A204.1 (cell line): ENCODE measurements around the gene TPRG1L.

ENCODE experiments used
- FAIRE-seq: peaks from 2 replicates; lab custom pipeline; 2012; peaks lifted over from hg19 to GRCh38; lab: Jason Lieb, UNC

Gene TPRG1L

DNA sequence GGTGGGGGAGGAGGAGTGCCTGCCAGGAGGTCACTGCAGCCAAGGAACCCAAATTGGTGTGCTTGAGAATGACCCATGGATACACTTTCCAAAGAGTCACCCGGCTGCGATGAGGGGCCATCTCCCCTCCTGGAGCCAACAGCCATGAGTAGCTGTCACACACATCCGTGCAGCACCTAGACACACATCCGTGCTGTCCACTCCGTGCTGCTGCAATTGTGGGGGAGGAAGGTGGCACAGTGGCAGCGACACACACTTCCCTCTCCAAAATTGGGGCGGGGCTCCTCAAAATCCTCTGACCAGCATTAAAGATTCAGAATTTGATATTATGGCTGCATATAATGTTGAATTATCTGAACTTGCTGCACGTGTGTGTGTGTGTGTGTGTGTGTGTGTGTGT lies 43.3 kb downstream of the TPRG1L start:
- no peak for FAIRE-seq

DNA sequence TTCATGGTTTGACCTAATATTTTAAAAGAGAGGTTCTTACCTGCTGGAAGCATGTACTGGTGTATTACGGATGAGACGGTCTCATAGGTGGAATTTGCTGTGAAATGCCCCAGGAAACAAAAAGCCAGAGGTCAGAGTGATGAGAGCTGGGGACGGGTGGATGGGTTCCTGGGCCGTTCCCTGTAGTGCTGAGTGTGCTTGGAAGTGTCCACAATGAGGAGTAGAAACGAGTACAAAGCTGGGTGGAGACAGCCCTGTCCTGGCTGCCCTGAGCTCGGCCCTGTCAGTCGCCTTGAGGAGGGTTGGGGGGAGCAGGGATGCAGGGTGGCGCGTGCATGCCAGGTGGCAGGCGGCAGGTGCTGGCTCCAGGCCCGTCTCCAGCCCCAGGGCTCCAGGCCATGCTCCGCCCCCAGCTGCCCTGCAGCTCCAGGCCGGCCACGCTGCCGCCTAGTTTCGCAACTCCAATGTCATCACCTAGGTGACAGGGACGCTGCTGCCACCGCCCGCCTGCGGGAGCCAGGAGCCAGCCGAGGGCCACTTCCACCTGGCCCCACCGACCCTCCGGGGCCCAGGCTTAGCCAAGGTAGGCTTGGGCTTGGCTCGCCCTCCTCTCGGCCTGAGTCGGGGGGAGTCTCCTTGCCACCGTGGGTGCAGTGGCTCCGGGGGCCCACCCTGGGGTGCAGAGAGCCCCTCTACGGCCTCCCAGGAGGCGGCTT lies 43.9 kb downstream of the TPRG1L start:
- no peak for FAIRE-seq

DNA sequence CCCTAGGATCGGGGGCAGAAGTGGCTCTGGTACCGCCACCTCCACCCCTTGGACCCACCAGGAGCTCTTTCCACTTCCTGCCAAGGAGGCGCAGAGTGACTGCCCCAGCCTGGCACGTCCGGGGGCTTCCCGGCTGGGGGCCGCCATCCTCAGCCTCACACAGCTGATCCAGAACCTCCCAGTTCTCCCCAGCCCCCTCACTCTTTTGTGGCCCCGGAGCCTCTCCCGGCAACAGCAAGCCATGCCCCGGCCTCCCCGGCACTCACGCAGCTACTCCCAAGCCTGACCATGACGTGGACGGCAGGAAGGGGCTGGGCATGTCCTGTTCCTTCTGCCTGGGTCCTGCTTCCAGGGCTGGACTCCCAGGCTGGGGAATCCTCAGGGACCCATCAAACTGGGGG lies 44.6 kb downstream of the TPRG1L start:
- no peak for FAIRE-seq

DNA sequence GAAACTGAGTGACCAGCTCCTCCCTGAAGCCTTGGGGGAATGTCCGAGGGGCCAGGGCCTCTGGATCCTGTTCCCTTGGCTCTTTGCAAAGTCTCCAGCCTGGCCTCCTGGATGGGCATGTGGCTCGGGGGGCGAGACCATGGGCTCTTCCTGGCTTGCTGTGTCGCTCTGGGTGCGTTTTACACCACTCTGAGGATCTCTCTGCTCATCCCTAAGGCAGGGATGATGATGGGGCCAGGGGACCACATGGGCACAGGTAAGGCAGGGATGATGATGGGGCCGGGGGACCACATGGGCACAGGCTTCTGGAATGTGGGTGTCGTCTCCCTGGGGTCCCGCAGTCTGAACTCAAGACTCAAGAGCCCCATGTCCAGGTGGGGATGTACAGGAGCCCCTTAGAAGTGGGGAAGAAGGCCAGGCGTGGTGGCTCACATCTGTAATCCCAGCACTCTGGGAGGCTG lies 45.2 kb downstream of the TPRG1L start:
- FAIRE-seq, result no peak

DNA sequence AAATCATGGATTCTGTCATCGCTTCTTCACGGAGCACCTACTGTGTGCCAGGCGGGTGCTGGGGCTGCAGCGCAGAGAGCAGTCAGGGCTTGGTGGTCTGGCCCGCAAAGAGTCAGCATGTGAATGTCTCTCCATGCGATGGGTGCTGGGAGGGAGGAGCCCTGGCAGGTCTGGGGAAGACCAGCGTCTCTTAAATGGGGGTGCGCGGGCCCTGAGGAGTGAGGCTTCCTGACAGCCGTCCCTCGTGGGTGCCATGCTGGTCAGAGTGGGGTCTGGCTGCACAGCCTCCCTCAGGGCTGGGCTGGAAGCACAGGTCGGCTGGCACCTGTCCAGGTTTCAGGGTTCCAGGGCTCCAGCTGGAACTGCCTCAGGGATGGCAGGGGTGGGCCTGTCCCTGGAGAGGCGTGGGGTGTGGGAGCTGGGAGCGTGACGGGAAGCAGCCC lies 46.0 kb downstream of the TPRG1L start:
- no peak for FAIRE-seq

DNA sequence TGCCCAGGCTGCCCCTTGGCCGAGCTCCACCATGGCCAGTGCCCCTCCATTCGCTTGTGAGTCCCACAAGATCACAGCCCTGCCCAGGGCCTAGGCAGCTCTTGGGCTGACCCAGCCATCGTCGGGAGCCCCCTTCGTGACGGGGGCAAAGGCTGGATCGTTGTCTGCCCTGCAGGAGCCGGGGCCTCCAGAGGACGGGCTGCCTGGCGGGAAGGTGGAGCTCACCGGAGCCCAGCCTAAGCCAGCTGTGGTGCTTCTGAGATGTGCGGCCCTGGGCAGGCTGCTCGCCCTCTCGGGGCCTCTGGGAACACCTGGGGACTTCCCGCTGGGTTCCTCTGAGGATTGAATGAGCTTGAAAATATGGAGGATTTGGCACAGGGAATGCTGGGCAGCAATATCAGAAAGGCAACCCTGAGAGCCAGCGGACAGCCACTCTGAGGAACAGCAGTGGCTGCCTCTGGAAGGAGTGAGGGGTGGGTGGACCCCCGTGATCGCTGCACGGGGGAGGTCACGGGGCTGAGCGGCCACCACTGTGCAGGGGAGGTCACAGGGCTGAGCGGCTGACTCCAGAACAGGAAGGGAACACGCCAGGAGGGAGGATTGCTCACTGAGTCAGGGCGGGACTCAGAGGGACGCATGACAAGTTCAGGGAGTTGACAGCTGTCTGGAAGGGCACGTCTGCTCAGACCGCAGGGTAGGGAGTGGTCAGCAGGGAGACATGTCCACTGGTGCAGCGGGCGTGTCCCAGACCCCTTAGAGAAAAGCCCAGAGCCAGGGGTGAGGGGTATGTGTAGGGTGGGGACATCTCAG lies 46.8 kb downstream of the TPRG1L start:
- no peak for FAIRE-seq

DNA sequence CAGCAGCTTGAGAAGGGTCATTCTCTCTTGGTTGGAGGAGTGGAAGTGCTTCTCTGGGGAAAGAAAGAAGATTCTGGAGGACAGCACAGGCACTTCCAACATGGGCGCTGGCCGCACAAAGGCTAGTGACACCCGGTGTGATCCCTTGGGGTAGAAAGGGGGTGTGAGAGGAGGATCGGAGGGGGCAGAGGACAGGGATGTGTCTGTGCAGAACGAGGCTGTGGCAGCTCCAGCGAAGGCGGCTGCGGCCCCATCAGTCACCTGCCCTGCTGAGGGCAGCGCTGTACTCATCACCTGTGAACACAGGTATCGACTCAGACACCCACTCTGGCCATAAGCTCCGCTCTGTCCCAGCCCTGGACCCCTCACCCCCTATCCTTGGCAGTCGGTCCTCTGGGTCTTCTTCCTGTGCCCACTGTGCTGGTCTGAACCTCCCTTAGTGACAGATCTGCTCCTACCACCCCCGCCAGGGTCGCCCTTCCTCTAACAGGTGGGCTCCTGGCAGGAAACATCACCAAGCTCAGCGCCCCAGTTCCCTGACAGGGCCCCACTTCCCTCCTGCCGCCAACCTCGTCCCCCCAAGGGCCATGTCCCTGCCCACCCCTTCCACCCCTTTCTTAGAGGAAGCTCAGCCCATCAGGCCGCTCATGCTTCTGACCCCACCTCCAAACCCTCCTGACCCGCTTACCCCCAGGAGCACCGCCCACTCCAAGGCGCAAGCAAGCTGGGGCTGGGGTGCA lies 47.6 kb downstream of the TPRG1L start:
- FAIRE-seq, result no peak

DNA sequence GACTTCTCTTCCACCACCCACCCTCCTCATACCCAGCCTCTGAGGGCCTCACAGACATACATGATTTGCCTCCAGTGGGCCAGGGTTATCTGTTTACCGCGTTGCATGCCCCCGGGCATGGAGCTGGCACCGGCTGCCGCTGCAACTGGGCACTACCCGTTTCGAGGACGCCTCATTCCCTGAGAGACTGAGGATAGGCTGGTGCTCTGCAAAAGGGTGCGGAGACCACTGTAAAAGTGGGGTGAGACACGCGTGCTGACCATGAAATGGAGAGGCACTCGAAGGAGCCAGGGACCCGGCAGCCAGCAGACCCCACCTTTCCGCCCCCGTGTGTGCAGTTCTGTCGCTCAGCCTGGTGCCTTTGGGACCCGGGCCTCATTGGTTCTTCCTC lies 48.2 kb downstream of the TPRG1L start:
- no peak for FAIRE-seq

DNA sequence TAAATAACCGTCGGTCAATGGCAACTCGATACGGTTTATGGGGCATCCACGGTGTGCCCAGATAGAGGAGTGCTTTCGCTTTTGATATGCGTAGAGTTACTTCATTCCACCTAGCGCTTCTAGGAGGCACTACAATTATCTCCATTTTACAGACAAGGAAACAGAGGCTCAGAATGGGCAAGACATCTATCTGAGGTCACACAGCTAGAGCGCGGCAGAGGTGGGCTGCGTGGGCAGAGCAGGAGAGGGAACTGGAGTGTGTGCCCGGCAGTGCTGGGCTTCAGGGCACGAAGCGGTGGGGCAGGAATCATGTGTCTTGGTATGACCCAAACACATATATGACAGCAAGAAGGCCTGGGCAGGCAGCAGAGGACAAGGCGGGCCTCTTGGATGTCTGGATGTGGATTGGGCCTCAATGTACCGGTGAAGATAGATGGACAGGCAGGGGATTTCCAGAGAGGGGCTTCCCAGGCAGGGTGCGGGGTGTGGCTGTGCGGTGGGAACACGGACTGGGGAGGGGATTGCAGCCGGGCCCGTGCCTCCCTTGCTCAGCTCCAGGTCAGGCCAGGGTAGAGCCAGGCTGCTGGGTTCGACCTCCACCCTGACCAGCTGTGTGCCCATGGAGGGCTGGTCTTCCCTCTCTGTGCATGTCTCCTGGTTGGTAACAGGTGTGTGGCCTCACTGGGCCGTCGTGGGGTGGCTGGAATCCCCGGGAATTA lies 48.7 kb downstream of the TPRG1L start:
- no peak for FAIRE-seq

DNA sequence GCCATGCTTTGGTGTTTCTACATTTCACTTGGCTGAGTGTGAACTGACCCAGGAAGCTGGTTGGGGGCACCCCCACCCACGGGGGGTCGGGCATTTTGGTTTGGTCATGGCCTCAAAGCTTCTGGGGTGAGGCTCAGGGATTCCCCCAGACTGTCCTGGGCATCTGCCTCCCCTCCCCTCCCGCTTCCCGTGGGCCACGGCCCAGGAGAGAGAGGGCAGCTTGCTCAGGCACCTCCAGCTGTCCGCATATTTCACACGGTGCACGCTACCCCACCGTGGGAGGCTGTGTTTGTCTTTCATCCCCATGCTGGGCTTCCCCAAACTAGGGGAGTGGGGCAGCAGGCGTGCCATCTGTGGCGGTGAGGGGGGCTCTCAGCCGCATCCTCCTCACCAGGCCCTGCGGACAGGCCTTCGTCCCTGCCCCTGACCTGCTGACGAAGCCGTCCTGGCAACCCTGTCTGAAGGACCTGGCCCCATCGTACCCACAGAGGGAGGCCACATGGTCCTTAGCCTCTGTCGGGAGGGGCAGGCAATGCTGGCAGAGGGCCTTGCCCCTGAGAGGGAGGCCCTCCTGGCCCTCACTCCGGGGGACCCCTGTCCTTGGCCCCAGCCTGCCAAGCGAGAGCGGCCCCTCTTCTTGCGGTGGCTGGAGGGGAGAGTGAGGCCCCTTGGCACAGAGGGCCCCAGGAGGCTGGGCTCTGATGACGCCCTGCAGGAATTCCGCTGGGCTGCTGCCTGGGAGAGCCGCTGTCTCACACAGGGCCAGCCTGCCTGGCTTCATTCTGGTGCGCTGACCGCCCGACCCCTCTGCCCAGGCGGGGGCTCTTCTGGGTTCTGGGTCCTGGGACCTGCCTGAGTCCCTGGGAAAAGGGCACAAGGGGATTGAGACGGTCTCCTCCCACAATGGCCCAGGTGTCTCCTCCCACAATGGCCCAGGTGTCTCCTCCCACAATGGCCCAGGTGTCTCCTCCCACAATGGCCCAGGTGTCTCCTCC lies 49.6 kb downstream of the TPRG1L start:
- FAIRE-seq, result no peak

DNA sequence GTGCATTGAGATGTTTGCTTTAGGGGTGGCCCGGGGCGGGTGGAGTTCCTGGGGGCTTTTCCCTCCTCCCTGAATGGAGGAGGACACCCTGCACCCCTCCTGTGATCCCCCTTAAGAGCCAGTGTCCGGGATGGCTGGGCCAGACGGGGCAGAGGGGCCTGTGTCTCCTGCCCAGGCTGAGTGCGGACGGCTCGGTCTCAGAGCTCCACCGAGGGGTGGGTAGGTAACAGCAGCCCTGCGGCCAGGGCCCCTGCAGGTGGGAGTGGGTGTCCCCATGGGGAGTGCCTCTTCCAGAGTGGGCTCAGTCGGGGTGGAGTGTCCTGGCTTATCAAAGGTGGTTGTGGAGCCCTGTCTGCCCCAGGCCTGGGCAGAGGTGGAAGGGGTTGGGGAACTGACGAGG lies 50.6 kb downstream of the TPRG1L start:
- no peak for FAIRE-seq

DNA sequence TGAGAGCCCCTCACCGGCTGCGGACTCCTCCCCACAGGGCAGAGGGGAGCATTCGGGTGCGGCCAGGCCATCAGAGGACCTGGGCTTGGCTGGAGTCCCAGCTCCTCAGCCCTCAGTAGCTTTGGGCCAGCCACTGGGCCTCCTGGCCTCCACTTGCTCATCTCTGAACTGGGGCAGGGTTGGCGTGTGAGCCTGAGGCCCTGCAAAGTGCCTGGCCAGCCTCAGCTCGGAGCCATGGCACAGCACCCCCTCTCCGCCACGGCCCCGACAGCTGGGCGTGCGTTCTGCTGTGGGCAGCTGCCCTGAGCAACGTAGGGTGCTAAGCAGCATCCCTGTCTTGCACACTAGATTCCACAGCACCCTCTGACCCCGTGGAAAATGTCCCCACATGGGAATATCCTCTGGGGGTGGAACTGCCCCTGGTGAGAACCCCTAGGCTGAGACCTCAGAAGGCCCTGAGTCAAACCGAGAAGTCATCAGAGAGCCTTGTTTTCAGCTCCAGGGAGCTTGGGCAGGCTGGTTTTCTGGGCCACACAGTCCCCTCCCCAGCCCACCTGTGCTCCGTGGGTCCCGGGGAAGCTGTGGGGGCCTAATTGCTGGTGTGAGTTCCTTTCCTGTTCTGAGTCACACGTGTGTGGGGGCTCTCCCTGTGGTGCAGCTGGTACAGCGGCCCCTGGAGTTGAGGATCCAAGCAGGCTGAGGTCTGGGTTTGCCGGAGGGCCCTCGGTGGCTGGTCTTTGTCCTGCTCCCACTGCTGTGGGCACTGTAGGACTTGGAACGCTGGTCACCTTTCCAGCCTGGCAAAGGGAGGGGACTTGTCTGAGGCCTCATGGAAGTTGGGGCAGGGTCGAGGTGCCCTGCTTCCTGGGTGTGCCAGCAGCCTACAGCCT lies 52.0 kb downstream of the TPRG1L start:
- FAIRE-seq, result no peak

DNA sequence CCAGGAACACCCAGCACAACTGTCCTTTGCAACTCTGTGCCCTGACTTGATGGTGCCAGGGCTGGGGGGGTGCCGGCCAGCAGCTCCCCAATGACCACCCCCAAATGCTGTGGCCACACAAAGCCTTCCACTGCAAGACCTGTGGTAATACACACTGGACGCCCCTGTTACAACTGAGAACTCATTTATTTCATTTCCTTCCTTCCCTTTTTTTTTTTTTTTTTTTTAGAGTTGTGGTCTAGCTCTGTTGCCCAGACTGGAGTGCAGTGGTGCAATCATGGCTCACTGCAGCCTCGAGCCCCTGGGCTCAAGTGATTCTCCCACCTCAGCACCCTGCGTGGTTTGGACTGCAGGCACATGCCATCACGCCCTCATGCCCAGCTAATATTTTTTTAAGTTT lies 52.7 kb downstream of the TPRG1L start:
- FAIRE-seq, result no peak

DNA sequence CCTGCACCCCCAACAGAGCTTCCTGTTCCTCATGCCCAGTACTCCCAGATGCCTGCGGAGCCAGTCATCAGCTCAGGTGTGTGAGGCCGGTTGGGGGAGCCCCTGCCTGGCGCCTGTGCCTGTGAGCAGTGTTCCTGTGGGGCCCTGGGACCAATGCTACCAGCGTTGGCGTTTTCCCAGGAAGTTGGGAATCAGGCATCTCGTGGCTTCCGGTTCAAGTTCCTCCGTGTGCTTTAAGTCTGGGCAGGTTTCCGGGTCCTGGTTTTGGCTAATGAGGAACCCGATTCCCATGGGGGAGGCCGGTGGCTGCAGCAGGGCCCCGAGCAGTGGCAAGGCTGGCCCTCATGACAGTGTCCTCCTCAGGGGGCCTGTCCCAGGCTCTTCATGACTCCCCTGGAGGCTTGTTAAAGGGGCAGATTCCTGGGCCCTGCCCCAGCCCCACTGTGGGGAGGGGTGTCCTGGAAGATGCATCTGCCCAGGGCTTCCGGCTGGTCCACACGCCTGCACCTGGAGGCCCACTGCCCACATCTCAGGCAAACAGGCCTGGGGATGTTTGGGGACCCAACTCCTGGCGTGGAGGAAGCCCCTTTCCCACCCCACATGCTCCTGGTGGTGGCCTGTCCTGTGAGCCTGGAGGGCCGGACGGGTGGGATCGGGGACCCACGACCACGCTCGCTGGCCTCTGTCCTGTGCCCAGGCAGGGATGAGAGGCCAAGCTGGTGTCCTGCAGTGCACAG lies 53.7 kb downstream of the TPRG1L start:
- FAIRE-seq, result no peak

DNA sequence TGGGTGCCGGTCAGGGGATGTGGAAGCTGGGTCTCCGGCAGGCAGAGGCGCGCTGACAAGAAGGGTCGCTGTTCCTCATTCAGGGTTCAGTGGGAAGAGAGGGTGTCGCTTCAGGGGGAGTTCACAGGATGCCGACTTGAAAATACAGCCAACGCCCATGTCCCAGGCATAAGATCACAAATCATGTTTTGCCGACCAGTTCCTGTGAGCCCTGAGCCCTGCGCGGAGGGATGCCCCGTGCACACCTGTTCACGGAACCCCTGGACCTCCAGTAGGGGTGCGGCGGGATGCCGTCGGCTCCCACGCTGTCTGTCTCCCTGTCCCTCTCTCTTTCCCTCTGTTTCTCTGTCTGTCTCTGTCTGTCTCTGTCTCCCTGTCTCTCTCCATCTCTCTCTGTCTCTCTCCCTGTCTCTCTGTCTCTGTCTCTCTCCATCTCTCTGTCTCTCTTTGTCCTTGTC lies 54.3 kb downstream of the TPRG1L start:
- FAIRE-seq, result no peak
